HG03175 (cell line): ENCODE data around the gene CADPS.
A peak's percentile ranks its signal among the peaks of the same experiment; 100 is the strongest.

ENCODE experiments used
- ATAC-seq: cut with Tn5 transposase; IDR thresholded peaks from one replicate; pipeline ENCODE4 v1.9.1; 2021; ENCODE audit warnings: mild to moderate bottlenecking, moderate library complexity; ENCODE audit not compliant: unreplicated experiment

CADPS gene

DNA sequence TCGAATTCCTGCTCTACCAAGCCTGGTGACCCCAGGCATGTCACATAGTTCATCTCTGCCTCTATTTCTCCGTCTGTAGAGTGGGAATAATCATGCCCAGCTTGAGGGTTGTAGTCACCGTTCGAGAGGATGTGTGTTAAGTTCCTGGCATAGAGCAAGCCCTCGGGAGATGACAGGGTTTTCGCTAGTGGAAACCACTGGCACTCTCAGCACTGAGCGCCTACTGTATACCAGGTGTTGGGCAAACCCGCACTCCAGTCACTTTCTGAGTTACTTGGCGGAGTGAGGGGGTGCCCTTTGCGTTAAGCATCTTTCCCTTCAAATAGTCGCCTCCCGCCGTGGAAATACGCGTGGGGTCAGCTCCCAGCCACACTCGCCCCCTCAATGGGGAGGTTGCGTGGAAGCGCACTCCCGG, 506.9 kb downstream of the CADPS start:
- ATAC-seq: no peak

- no peak for ATAC-seq
Observed at GRCh38 chr3:62367763-62368195, 507.4 kb downstream of the CADPS start.

- ATAC-seq: no peak
Observed at GRCh38 chr3:62366126-62366484, 509.1 kb downstream of the CADPS start.

DNA sequence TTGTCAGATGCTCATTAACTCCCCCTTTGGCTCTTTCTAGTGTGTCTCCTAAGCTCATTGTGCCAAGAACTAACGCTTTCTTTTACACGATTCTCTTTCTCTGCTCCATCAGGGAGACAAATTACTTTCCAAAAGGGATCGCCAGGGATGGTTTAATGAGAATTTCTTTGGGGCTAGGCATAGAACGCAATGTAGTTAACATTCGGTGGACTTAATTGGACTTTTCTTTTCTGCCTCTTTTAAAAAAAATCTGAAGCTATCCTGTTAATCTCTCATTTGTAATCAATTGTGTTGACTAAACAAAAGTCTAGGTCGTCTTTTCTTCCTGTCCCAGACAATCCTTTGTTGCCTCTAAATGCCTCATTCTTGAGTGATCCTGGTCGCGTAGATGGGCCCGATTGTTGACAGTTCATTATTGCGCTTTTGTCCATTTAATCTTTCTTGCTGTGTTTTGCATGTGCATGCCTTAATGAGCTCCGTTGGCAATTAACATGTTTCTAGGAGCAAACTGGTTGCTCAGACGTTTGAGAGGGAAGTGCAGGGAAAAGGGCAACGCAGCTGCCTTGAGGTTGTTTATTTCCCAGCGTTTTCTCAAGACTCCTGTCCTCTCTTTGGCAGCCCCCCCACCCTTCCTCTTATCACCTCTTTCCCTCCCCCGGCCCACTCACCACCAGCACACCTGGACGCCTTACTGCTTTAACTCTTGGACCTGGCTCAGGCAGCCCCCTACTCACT, 509.7 kb downstream of the CADPS start:
- no peak for ATAC-seq

DNA sequence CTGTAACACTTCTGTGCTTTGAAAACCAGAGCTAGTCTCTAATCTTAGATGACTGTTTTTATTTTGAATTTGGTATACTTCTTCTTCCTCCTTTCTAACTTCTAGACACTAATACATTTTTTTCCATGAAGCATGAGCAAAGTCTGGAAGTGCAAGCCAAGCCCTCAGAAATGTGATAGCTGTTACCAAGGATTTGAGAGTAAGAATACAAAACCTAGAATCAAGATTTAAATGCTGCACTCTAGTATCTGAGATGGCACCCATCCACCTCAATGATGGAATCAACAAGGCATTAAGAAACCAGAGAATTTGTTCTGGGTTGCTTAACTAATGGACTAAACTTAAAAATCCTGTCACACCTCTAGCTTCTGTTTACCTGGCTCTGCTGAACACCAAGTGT, 511.0 kb downstream of the CADPS start:
- no peak for ATAC-seq

- ATAC-seq: no peak
Observed at GRCh38 chr3:62363275-62363674, 511.9 kb downstream of the CADPS start.

DNA sequence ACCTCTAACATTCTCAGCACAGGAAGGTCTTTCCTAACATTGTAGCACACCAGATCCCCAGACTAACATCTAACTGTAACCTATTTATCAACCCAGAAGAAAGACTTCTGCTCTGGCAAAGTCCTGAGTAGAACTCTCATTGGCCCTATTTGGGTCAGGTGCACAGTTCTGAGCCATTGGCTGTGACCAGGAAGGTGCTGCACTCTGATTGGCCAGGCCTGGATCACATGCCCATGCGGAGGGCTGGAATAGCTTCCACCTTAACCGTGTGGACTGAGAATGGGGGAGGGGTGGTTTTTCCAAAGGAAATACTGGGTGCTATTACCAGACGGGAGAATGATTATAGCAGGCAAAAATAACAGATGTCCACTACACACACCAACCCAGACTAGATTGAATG, 513.4 kb downstream of the CADPS start:
- ATAC-seq: peak; percentile 27

DNA sequence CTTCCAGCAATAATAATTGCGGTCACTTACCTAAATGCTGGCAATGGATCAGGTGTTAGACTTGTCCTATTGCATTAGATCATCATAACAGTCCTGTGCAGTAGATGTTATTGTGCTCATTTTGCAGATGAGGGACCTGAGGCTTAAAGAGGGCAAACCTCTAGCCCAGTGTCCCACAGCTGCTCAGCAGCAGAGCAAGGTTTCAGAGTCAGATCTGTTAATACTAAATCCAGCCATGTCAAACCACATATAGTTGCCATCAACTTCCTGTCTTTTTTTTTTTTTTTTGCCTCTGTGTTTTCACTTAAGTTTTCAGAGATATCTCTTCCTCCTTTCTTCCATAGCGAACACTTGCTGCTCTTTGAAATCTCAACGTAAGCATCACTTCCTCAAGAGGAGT, 514.0 kb downstream of the CADPS start:
- ATAC-seq: peak; percentile 96

GRCh38 chr3:62359531-62359930, 515.7 kb downstream of the CADPS start:
- no peak for ATAC-seq

- ATAC-seq: no peak
Observed at GRCh38 chr3:62356356-62356755, 518.9 kb downstream of the CADPS start.

DNA sequence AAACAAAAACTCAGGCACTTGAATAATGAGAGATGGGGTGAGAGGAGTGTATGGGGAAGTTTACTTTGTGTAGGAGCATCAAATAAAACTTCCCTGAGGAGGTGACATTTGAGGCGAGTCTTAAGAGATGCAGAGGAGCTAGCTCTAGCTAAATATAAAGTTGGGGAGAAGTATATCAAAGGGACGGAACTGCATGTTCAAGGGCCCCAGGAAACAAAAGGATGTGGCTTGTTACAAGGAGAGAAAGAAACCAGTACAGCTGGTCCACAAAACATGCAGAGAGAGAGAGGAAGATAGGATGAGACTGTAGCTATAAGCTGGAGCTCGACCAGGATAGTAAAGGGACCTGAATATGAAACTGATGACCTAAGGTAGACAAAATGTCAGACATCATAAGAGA, 519.5 kb downstream of the CADPS start:
- no peak for ATAC-seq
